NT2/D1 (cell line): Measurements from ENCODE around the gene OR2A14.

Experiments
- DNase-seq: peaks from one replicate; pipeline ENCODE4 v3.0.0-alpha.2; 2011; ENCODE audit warnings: low read depth, low spot score
- H3K27me3 ChIP-seq: 2 replicates; pipeline ENCODE4 v1.6.0; 2011; ENCODE audit warnings: mild to moderate bottlenecking; ENCODE audit not compliant: insufficient read length, insufficient read depth
- H3K36me3 ChIP-seq: 2 replicates; pipeline ENCODE4 v1.6.1; 2011; ENCODE audit warnings: mild to moderate bottlenecking, low read length, mixed read lengths; ENCODE audit not compliant: insufficient read depth, insufficient read length
- H3K4me1 ChIP-seq: 2 replicates; pipeline ENCODE4 v1.5.1; 2011; ENCODE audit not compliant: insufficient read depth, insufficient read length
- H3K4me3 ChIP-seq: 2 replicates; pipeline ENCODE4 v1.5.1; 2011; ENCODE audit warnings: low read depth; ENCODE audit not compliant: insufficient read length
- H3K9ac ChIP-seq: 2 replicates; pipeline ENCODE4 v1.6.0; 2011; ENCODE audit warnings: low read depth; ENCODE audit not compliant: insufficient read length
- H3K9me3 ChIP-seq: 2 replicates; pipeline ENCODE4 v1.5.1; 2011; ENCODE audit warnings: mild to moderate bottlenecking, low read length; ENCODE audit not compliant: insufficient read depth
- SUZ12 ChIP-seq: IDR thresholded peaks from 2 replicates; pipeline ENCODE4 v1.6.1; 2011; ENCODE audit not compliant: insufficient read length, insufficient read depth; ENCODE audit errors: extremely low read depth
- YY1 ChIP-seq: IDR thresholded peaks from 2 replicates; pipeline ENCODE4 v1.6.1; 2011; ENCODE audit not compliant: insufficient read length, insufficient read depth
- ZNF274 ChIP-seq: IDR thresholded peaks from 2 replicates; pipeline ENCODE4 v1.6.1; 2011; ENCODE audit warnings: mild to moderate bottlenecking, low read depth, low read length

The OR2A14 gene, protein sequence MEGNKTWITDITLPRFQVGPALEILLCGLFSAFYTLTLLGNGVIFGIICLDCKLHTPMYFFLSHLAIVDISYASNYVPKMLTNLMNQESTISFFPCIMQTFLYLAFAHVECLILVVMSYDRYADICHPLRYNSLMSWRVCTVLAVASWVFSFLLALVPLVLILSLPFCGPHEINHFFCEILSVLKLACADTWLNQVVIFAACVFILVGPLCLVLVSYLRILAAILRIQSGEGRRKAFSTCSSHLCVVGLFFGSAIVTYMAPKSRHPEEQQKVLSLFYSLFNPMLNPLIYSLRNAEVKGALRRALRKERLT

DNA sequence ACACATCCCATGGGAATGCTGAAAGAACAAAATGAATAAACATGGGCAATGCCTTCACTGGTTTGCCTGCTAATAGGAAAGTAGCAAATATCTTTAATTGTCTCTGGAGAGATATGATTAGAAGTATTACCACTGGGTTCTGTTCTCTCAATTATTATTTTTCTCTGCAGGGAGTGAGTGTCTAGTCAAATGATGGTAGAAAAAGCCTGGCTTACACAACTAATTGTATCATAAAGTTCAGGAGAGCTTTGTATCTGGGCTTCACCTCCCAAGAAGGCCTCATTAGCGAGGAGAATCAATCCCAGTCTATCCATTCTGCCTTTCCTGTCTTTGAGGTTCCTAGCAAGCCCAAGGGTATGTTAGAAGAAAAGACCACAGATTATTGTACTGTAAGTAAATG, at the start of gene OR2A14:
TSS of gene OR2A14 (plus strand) at position 301 of the 400 bp plus-strand sequence. CDS start 5,937 bp downstream, outside the sequence.
- TF ChIP-seq ZNF274 = no peak
- TF ChIP-seq SUZ12 = no peak
- TF ChIP-seq YY1 = no peak
- Histone ChIP-seq H3K4me1 (peaks cover 3% of the 10 kb centered on the region), H3K9me3 (no peaks in the 10 kb centered on the region), H3K27me3 (no peaks in the 10 kb centered on the region), H3K36me3 (no peaks in the 10 kb centered on the region), H3K4me3 (no peak within 1 kb of the TSS), H3K9ac (no peak within 1 kb of the TSS)
- no peak for DNase-seq

DNA sequence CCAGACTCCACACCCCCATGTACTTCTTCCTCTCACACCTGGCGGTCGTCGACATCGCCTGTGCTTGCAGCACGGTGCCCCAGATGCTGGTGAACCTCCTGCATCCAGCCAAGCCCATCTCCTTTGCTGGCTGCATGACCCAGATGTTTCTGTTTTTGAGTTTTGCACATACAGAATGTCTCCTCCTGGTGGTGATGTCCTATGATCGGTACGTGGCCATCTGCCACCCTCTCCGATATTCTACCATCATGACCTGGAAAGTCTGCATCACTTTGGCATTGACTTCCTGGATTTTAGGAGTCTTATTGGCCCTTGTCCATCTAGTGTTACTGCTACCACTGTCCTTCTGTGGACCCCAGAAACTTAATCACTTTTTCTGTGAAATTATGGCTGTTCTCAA, 48.6 kb upstream of the OR2A14 start:
- DNase-seq = no peak
- Histone ChIP-seq H3K9me3 (no peaks in the 10 kb centered on the region), H3K4me1 (no peaks in the 10 kb centered on the region), H3K27me3 (no peaks in the 10 kb centered on the region), H3K9ac (no peak overlapping the region), H3K4me3 (no peak overlapping the region), H3K36me3 (no peaks in the 10 kb centered on the region)
- no peak for TF ChIP-seq YY1

DNA sequence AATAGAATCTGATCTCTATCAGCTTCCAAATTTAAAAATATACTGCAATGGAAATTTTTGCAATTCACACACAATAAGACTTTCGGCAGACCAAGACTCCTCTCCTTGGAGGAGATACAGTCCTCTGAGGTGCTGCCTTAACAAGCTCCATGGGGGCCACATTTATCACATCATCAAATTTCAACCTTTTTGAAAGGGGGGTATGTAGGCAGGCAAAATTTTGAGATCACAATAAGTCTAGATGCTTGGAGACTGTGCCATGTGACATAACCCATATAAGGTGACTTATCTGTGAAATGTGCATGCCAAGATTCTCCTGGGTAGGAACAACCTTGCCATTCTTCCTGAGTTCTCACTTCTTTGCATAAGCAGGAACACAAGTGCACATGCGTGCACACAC, 37.0 kb upstream of the OR2A14 start, which contains the start of gene OR2A12:
TSS of gene OR2A12 (plus strand) at position 301 of the 400 bp plus-strand sequence. CDS start 8,830 bp downstream, outside the sequence.
- Histone ChIP-seq H3K4me3 (no peak within 1 kb of the TSS), H3K9ac (no peak within 1 kb of the TSS), H3K9me3 (no peaks in the 10 kb centered on the region), H3K4me1 (no peaks in the 10 kb centered on the region), H3K36me3 (no peaks in the 10 kb centered on the region), H3K27me3 (no peaks in the 10 kb centered on the region)
- TF ChIP-seq ZNF274 = no peak
- no peak for TF ChIP-seq YY1
- no peak for TF ChIP-seq SUZ12
- DNase-seq = no peak

DNA sequence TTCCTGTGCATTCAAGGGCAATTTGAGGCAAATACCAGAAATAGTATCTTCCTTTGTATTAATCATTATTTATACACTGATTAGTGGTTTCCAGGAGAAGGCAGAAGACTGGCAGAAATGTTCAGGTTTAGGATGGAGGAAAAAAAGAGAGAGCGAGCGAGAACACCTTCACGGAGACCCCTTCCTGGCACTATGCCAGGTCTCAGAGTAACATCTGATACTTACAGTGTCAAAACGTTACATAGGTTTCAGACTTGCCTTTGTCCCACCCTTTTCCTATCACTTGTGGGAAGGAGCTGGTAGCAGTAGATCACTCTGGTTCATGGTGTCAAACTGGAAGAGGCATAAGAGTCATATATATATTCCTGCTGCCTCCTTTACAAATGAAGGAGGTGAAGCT, 36.2 kb upstream of the OR2A14 start:
- TF ChIP-seq YY1 (no peak), ZNF274 (no peak), SUZ12 (no peak)
- no peaks in the 10 kb centered on the region for H3K27me3 ChIP-seq
- H3K36me3 ChIP-seq = no peaks in the 10 kb centered on the region
- DNase-seq = no peak
- no peak overlapping the region for H3K4me3 ChIP-seq
- H3K9me3 ChIP-seq = no peaks in the 10 kb centered on the region
- no peaks in the 10 kb centered on the region for H3K4me1 ChIP-seq
- H3K9ac ChIP-seq = no peak overlapping the region

DNA sequence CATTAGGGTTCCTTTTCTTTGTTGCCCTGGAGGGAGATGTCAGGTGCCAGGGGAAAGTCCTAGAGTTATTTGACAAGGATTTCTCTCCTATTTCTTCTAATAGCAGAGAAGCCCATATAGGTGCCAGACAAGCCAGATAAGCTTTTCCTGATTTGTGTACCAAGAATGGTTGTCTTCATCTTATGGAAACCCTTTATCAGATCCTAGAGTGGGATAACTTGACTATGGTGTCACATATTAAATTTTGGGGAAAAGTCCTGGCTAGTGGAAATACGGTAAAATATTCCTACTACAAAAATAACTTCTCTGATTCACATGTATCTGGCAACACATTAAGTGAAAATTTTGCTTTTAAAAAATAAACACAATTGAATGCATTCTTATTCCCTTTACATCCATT, 35.7 kb upstream of the OR2A14 start:
- H3K27me3 ChIP-seq = no peaks in the 10 kb centered on the region
- TF ChIP-seq YY1 (no peak), ZNF274 (no peak), SUZ12 (no peak)
- H3K4me3 ChIP-seq = no peak overlapping the region
- H3K9me3 ChIP-seq = no peaks in the 10 kb centered on the region
- H3K36me3 ChIP-seq = no peaks in the 10 kb centered on the region
- DNase-seq = no peak
- H3K9ac ChIP-seq = no peak overlapping the region
- H3K4me1 ChIP-seq = no peaks in the 10 kb centered on the region

DNA sequence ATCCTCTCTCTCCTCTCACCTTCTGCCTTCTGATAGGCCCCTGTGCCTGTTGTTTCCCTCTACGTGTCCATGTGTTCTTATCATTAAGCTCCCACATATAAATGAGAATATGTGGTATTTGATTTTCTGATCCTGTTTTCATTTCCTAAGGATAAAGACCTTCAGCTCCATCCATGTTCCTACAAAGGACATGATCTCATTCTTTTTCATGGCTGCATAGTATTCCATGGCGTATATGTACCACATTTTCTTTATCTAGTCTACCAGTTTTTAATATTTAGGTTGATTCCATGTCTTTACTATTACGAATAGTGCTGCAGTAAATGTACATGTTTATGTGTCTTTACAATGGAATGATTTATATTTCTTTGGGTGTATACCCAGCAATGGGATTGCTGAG, 32.3 kb upstream of the OR2A14 start:
- Histone ChIP-seq H3K4me3 (no peak overlapping the region), H3K4me1 (no peaks in the 10 kb centered on the region), H3K27me3 (no peaks in the 10 kb centered on the region), H3K9me3 (no peaks in the 10 kb centered on the region), H3K9ac (no peak overlapping the region), H3K36me3 (no peaks in the 10 kb centered on the region)
- no peak for TF ChIP-seq YY1
- TF ChIP-seq ZNF274 = no peak
- TF ChIP-seq SUZ12 = no peak
- DNase-seq = no peak

DNA sequence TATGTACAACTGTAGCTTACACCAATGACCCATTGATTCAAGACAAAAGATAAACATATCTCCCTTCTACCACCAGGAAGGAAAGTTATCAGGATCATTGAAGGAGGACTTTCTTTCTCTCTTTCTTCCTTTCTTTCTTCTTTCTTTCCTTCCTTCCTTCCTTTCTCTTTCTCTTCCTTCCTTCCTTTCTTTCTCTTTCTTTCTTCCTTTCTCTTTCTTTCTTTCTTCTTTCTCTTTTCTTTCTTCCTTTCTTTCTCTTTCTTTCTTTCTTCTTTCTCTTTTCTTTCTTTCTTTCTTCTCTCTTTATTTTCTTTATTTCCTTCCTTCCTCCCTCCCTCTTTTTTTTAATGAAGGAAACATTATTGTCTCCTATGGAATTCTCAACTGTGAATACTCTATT, 24.2 kb upstream of the OR2A14 start:
- Histone ChIP-seq H3K27me3 (no peaks in the 10 kb centered on the region), H3K4me3 (no peak overlapping the region)
- TF ChIP-seq SUZ12 (no peak), ZNF274 (no peak), YY1 (no peak)

More for the DNA sequence above, 24.2 kb upstream of the OR2A14 start:
- Histone ChIP-seq H3K36me3 (no peaks in the 10 kb centered on the region), H3K4me1 (no peaks in the 10 kb centered on the region), H3K9me3 (no peaks in the 10 kb centered on the region), H3K9ac (no peak overlapping the region)
- no peak for DNase-seq
